GM18508 (cell line): ENCODE measurements around the gene TMEM147.

ENCODE experiments used
- ATAC-seq: cut with Tn5 transposase; IDR thresholded peaks from one replicate; pipeline ENCODE4 v1.9.1; 2021; ENCODE audit warnings: moderate number of reproducible peaks; ENCODE audit not compliant: insufficient read depth, unreplicated experiment

Gene TMEM147

GRCh38 chr19:35518313-35518712, 27.1 kb upstream of the TMEM147 start:
- no peak for ATAC-seq

DNA sequence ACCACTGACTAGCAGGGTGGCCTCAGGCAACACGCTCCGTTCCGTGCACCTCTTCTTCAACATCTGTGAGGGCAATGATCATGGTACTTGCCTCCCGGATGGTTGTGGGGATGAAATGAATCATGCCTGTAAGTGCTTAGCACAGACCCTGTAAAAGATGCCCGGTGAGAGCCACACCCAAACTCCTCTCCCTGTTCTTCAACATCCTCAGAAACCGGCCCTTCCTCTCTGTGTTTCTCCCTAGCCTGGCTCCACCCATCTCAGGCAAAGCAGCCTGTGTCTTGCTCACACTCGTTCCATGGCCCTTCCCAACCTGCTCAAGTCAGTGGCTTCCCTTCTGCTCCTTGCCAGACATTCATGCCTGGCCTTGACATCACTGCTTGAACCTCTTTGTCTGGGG, 26.1 kb upstream of the TMEM147 start:
- ATAC-seq, result no peak

- ATAC-seq, result no peak
These were observed 24.2 kb upstream of the TMEM147 start for GRCh38 chr19:35521124-35521743.

- no peak for ATAC-seq
These were observed 22.6 kb upstream of the TMEM147 start for GRCh38 chr19:35522745-35523327.

GRCh38 chr19:35524181-35524837, 21.1 kb upstream of the TMEM147 start:
- no peak for ATAC-seq

DNA sequence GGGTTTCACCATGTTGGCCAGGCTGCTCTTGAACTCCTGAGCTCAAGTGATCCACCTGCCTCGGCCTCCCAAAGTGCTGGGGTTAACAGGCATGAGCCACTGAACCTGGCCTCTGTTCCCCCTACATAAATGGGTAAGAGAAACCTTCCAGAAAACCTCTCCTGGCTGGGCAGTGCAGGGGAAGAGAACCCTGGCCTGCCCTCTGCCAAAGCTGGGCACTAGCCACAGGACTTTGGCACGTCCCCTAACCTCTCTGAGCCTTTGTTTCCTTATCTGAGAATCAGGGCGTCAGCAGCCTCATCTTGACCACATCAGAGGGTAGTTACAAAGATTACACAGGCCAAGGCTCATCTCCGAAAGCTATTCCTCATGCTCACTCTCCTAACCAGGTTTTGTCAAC, 19.6 kb upstream of the TMEM147 start:
- ATAC-seq, result no peak

DNA sequence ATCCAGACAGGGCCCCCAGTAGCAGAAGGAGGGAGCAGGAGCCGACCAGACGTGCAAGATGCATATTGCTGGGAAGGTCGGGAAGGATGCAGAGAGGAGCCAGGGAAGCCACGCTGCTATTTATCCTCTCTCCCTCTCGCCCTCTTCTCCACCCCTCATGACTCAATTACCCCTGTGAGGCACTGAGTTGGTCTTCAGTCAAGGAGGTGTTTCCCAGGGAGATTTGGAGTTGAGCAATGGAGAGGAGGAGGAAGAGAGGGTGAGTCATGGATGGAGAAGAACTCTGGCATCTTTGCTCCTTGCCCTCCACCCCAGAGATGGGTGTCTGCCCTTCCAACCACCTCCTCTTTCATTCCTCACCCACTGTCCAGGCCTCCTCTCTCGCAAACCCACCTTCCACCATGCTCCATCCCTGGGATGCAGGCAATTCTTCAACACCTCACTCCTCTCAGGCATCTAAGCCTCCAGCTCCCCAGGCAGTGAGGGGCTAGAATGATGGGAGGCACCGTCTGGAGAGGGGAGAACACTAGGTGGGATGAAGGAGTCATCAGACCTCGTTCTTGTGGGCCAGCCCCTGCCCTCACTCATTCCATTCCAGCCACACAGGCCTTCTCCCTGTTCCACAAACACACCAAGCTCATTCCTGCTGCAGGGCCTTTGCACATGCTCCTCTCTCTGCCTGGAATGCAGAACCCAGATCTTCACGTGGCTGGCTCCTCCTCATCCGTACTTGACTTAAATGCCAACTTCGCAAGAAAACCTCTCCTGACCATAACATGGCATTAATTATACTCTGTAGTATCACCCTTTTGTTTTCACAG, 17.0 kb upstream of the TMEM147 start, which contains the start of gene SBSN:
SBSN (minus strand) TSS at position 94 of the 821 bp plus-strand sequence; CDS start at position 64, 30 bp downstream.
- no peak for ATAC-seq

DNA sequence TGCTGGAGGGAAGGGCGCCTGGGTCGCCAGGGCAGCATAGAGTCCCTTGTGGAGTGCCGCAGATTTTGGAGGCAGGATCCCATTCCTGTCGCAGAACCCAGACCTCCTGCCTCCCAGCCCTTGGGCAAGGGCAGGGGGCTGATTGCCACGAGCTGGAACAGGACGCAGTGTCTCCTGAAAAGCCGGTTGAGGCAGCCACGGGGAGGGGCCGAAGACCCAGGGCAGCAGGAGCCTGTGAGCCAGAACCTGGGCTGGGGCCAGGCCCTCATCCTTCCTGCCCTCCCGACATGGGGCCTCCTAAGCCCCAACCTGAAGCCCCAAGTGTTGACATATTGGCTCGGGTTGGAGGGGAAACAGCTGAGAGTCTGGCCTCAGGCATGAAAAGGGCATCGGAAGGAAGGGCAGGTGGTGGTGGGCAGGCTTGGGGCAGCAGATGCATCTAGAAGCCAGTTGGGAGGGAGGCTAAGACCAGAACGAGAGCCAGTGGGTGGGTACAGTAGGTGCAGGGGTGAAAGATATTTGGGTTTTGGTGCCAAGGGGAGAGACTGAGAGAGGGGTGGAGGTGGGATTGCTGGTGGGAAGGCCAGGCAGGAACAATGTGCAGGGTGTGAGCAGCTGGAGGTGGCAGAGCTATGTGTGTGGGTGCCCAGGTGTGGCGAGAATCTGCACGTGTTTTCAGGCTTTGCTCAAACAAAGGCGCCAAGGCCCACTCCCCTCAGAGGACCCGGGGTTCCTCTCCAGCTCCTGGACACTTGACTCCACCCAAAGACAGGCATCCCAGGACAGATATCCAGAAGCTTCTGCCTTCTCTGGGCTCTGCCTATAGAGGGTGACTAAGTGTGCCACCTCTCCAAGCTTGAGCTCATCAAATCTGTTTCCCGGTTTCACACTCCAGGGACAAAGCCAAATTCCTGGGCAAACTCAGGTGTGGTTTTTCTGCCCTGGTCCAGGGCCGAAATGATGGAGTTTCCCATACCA, 15.9 kb upstream of the TMEM147 start:
- ATAC-seq, result no peak

- ATAC-seq, result no peak
These were observed 14.1 kb upstream of the TMEM147 start for GRCh38 chr19:35531291-35531690.

- ATAC-seq, result no peak
These were observed 12.1 kb upstream of the TMEM147 start, which contains the start of gene GAPDHS for GRCh38 chr19:35533201-35533821. TSS of gene GAPDHS (plus strand) at chr19:35533456. CDS start at chr19:35533528, 72 bp downstream.

DNA sequence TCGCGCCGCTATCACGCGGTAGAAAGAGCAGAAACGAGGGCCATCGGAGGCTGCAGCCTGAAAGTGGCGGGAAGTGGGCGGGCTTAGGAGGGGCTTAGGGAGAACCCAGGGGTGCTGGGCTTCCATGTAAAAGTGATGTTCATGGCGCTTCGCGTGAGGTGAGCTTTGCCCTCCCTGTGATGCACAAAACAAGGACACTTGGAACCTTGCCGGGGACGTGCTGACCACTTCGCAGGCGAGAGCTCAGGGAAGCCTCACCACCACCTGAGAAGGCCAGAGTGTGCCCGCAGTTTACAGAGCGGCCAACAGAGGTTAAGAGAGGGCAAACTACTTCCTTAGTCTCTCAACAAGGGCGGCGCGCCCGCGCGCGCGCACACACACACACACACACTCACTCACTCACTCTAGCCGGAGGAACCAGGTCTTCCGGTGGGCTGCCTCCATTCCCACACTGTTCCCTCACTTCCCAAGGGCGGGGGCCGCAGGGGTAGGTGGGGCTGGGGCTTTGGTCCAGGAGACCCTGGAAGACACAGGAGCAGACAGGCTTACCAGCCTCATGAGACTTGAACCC, 11.5 kb upstream of the TMEM147 start:
- ATAC-seq, result no peak

DNA sequence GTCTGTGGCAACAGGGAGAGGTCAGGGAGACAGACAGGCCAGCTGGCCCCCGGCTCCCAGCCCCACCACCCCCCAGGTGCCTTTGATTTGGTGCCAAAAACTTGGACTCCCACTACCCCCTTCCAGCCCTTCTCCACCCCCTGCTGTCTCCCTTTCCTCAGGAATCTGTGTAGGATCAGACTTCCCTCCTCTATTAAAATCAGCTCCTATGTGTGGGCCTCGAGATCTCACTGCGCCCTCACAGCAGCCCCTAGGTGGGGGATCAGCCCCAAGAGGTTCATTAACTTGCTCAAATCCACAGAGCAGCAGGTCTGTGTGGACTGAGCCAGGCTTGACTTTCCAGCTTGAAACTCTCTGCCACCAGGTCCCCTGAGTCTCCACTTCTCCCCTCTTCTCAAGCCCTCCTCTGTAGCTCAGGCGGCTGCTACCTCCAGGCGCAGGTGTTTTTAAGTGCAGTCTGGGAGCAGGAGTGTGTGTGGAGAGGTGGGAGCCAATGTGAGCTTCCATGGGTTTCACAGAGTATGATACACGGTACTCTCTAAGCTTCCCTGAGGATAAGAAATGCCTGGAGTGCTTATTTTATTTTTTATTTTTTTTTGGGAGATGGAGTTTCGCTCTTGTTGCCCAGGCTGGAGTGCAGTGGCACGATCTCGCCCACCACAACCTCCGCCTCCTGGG, 10.5 kb upstream of the TMEM147 start:
- no peak for ATAC-seq

DNA sequence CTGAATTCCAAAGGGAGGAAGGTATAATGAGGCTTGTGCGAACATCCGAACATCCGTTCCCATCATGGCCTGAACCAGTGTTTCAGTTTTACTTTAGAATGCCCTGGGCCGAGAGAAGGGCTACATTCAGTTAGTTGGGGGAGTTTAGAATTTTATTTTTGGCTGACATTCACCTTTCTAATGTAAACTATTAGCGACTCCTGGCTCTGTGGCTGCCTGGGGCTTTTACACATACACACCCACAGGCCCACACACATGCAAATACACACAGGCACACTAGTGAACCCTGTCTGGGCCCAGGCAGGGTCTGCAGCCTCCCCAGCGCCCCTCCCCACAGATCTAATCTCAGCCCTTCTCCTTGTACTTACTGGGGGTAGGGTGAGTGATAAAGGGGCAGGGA, 6.1 kb upstream of the TMEM147 start:
- ATAC-seq, result no peak

DNA sequence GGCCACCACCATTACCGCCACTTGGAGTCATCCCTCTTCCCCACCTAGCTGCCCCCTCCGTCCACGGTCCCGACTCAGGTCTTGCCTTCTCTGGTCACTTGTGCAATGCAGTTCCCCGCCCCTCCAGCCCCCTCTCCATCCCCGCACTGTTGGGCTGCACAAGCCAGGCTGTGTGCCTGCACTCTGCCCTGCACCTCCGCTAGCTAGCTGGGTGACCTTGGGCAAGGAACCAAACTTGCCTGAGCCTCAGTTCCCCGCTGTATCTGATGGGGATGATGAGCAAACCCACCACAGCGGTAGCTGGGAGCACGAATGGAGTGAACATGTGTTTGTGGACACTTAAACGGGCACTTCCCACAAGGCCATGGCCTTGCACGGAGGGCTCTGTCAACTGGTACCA, 5.6 kb upstream of the TMEM147 start:
- ATAC-seq, result no peak

GRCh38 chr19:35540356-35540927, 5.0 kb upstream of the TMEM147 start:
- ATAC-seq, result no peak

- ATAC-seq, result no peak
These were observed 3.2 kb upstream of the TMEM147 start for GRCh38 chr19:35542209-35542608.

- no peak for ATAC-seq
These were observed 1.9 kb upstream of the TMEM147 start for GRCh38 chr19:35543280-35544109.
